Spleen (tissue), 11 donors: ENCODE results near the gene ATP4B. TPM values are rescaled to one million over a fixed set of nuclear protein-coding genes. Genes with fewer than 3 reads are reported as not detected.
A peak's percentile ranks its signal among the peaks of the same experiment; 100 is the strongest.

ENCODE experiments used
- DNase-seq: peaks from one replicate; pipeline ENCODE4 v3.0.0-alpha.2; 2020
- H3K27ac ChIP-seq, 8 donors: fragments of 200-600 bp; sonication (generic) in 7 of 8; 1 replicate in 4 of 8; 2 replicates in 4 of 8; pipeline versions ENCODE4 v1.5.0 to v1.8.0; 2016 to 2021; ENCODE audit warnings: inconsistent platforms in 4 of 8, mild to moderate bottlenecking in 4 of 8, moderate library complexity in 1 of 8
- H3K27me3 ChIP-seq, 7 donors: fragments of 200-600 bp; sonication (generic) in 6 of 7; replicated peaks in 1 of 7; 1 replicate in 4 of 7; 2 replicates in 3 of 7; pipeline versions ENCODE4 v1.5.0 to v1.8.0; 2016 to 2021; ENCODE audit warnings: inconsistent platforms in 3 of 7, mild to moderate bottlenecking in 1 of 7
- H3K36me3 ChIP-seq, 6 donors: fragments of 200-600 bp; sonication (generic) in 5 of 6; 1 replicate in 4 of 6; 2 replicates in 2 of 6; pipeline versions ENCODE4 v1.5.0 to v1.8.0; 2016 to 2021; ENCODE audit warnings: inconsistent platforms in 2 of 6
- H3K4me1 ChIP-seq, 6 donors: fragments of 200-600 bp; sonication (generic) in 5 of 6; 1 replicate in 3 of 6; 2 replicates in 3 of 6; pipeline versions ENCODE4 v1.5.0 to v1.8.0; 2016 to 2021; ENCODE audit warnings: inconsistent platforms in 3 of 6
- H3K4me3 ChIP-seq, 8 donors: fragments of 200-600 bp; sonication (generic) in 7 of 8; 1 replicate in 4 of 8; 2 replicates in 4 of 8; pipeline versions ENCODE4 v1.5.0 to v1.8.0; 2016 to 2021; ENCODE audit warnings: inconsistent platforms in 4 of 8, mild to moderate bottlenecking in 4 of 8, moderate library complexity in 2 of 8
- H3K9me3 ChIP-seq, 8 donors: fragments of 200-600 bp; sonication (generic) in 7 of 8; 1 replicate in 4 of 8; 2 replicates in 4 of 8; pipeline versions ENCODE4 v1.5.0 to v1.8.0; 2016 to 2021; ENCODE audit warnings: inconsistent platforms in 4 of 8
- POLR2A ChIP-seq, 3 donors: fragments of 450-650 bp; IDR thresholded peaks; one replicate each; pipeline ENCODE4 v1.5.1; 2017; ENCODE audit warnings: antibody characterized with exemption in 3 of 3, mild to moderate bottlenecking in 1 of 3
- POLR2AphosphoS5 ChIP-seq, 3 donors: sonication (generic); formaldehyde crosslinking; IDR thresholded peaks; one replicate each; pipeline ENCODE4 v1.5.1; 2017; ENCODE audit warnings: antibody characterized with exemption in 3 of 3
- WGBS, 5 donors: extraction: QIAGEN DNeasy Blood & Tissue Kit in 3 of 5; methylation state at CpG; one replicate each; pipeline versions ENCODE4 v1.1.5 to v1.1.7; 2013 to 2018; 5-methylcytosine and 5-hydroxymethylcytosine counted together
- intact Hi-C: fragments of 100-400 bp; cut with DNase I; formaldehyde crosslinking; loops from one replicate; pipeline ENCODE4 v1.15.0; 2023; ENCODE audit warnings: low total_unique reads
- polyA plus RNA-seq, 3 donors: library from polyadenylated mRNA; stranded (reverse); fragments of 200-250 nt; gene quantifications; one replicate each; pipeline ENCODE4 v1.2.1, GENCODE V29; 2013
- total RNA-seq, 7 donors: library from RNA; depleted of rRNA in 3 of 7; stranded (reverse); fragments of >200 nt in 3 of 7; fragmentation: NEBNext Ultra II Directional in 4 of 7; extraction: Animal tissue kit (Norgen Biotek cat#: 25700) in 4 of 7; gene quantifications; one replicate each; pipeline versions ENCODE4 v1.1.0 to v1.2.1, GENCODE V29; 2016 to 2021
- TF ChIP-seq, protein P1 (sequence below), 11 experiments: fragments of 200-600 bp in 7 of 11; fragments of 450-650 bp in 4 of 11; sonication (generic) in 4 of 11; IDR thresholded peaks in 8 of 11; conservative IDR thresholded peaks in 3 of 11; 1 replicate in 7 of 11; 2 replicates in 4 of 11; pipeline versions ENCODE4 v1.4.0 to v1.8.0; 2016 to 2021; ENCODE audit warnings: antibody characterized with exemption in 11 of 11, inconsistent platforms in 4 of 11, mild to moderate bottlenecking in 1 of 11
- donor health status: healthy with polysubstance abuse.
- donor health status: DM: no; HTN: no; CAD: no; lungs with moderate emphysema.
- donor health status: DM: no; HTN: no; CAD: no.
- donor health status: Bipolar disorder and iron deficiency.
- donor health status: healthy.
- donor health status: DM: no; HTN: no; CAD: no.
- donor health status: DM: yes; HTN: yes; CAD: no.

Gene ATP4B
- total and polyA plus RNA-seq, 10 donors, result 0.09 to 0.46 (median 0.23) TPM; not detected in 4

DNA sequence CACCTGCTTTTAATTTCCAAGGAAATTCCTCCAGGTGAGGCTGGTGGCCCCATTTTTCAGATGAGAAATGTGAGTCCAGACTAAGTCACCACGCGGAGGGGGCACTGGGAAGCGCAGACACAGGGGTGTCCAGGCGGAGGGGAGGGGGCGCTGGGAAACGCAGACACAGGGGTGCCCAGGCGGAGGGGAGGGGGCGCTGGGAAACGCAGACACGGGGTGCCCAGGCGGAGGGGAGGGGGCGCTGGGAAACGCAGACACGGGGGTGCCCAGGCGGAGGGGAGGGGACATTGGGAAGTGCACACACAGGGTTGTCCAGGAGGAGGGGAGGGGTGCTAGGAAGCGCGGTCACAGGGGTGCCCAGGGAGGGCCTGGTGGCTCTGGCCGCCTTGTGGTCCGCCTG, 12.5 kb upstream of the ATP4B start:
- Histone ChIP-seq H3K4me3 (no peak overlapping the region), H3K36me3 (no peaks in the 10 kb centered on the region), H3K4me1 (no peaks in the 10 kb centered on the region), H3K27me3 (peaks cover 0 to 6% (median 0%) of the 10 kb centered on the region in 7 donors), H3K27ac (no peak overlapping the region), H3K9me3 (no peaks in the 10 kb centered on the region)
- DNase-seq, result peak; percentile 42
- 89 to 93% (median 91%) methylated on average over 16 to 19 of the region's 19 CpGs for WGBS, 5 donors
- TF ChIP-seq POLR2AphosphoS5 (IDR thresholded peaks at IDR 0.05) (no peak), POLR2A (IDR thresholded peaks at IDR 0.05) (no peak)
- TF ChIP-seq, protein P1, sequence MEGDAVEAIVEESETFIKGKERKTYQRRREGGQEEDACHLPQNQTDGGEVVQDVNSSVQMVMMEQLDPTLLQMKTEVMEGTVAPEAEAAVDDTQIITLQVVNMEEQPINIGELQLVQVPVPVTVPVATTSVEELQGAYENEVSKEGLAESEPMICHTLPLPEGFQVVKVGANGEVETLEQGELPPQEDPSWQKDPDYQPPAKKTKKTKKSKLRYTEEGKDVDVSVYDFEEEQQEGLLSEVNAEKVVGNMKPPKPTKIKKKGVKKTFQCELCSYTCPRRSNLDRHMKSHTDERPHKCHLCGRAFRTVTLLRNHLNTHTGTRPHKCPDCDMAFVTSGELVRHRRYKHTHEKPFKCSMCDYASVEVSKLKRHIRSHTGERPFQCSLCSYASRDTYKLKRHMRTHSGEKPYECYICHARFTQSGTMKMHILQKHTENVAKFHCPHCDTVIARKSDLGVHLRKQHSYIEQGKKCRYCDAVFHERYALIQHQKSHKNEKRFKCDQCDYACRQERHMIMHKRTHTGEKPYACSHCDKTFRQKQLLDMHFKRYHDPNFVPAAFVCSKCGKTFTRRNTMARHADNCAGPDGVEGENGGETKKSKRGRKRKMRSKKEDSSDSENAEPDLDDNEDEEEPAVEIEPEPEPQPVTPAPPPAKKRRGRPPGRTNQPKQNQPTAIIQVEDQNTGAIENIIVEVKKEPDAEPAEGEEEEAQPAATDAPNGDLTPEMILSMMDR (IDR thresholded peaks at IDR 0.05 in 8 of 11, conservative IDR thresholded peaks at IDR 0.05 in 3 of 11), result no peak
- intact Hi-C loops, result no loop called here

GRCh38 chr13:113669755-113670341, 11.8 kb upstream of the ATP4B start:
- 84 to 92% (median 89%) methylated on average over 10 to 21 of the region's 21 CpGs for WGBS, 5 donors
- peak; percentile 72 for DNase-seq
- Histone ChIP-seq H3K4me3 (no peak overlapping the region), H3K27me3 (peaks cover 0 to 6% (median 0%) of the 10 kb centered on the region in 7 donors), H3K9me3 (no peaks in the 10 kb centered on the region), H3K4me1 (no peaks in the 10 kb centered on the region), H3K36me3 (no peaks in the 10 kb centered on the region), H3K27ac (no peak overlapping the region)
- TF ChIP-seq POLR2A (IDR thresholded peaks at IDR 0.05), result no peak
- TF ChIP-seq, protein P1 (IDR thresholded peaks at IDR 0.05 in 8 of 11, conservative IDR thresholded peaks at IDR 0.05 in 3 of 11), result no peak
- intact Hi-C loops, result no loop called here

GRCh38 chr13:113669231-113669754, 11.3 kb upstream of the ATP4B start:
- no peaks in the 10 kb centered on the region for H3K9me3 ChIP-seq
- intact Hi-C loops, result no loop called here
- H3K4me3 ChIP-seq, result no peak overlapping the region
- TF ChIP-seq, protein P1 (IDR thresholded peaks at IDR 0.05 in 8 of 11, conservative IDR thresholded peaks at IDR 0.05 in 3 of 11), result no peak
- TF ChIP-seq POLR2A (IDR thresholded peaks at IDR 0.05) (no peak), POLR2AphosphoS5 (IDR thresholded peaks at IDR 0.05) (no peak)
- no peaks in the 10 kb centered on the region for H3K4me1 ChIP-seq
- no peaks in the 10 kb centered on the region for H3K36me3 ChIP-seq
- peaks cover 0 to 6% (median 0%) of the 10 kb centered on the region in 7 donors for H3K27me3 ChIP-seq
- H3K27ac ChIP-seq, result no peak overlapping the region
- peak; percentile 56 for DNase-seq
- 71 to 81% (median 80%) methylated on average over 13 of the region's 13 CpGs for WGBS, 5 donors

- H3K9me3 ChIP-seq, result no peaks in the 10 kb centered on the region
- intact Hi-C loops, result no loop called here
- no peak overlapping the region for H3K27ac ChIP-seq
- H3K36me3 ChIP-seq, result no peaks in the 10 kb centered on the region
- H3K27me3 ChIP-seq, result peaks cover 0 to 6% (median 0%) of the 10 kb centered on the region in 7 donors
- H3K4me1 ChIP-seq, result no peaks in the 10 kb centered on the region
- no peak overlapping the region for H3K4me3 ChIP-seq
- 55 to 76% (median 69%) methylated on average over 19 to 24 of the region's 24 CpGs for WGBS, 5 donors
- no peak for TF ChIP-seq POLR2A (IDR thresholded peaks at IDR 0.05)
- TF ChIP-seq, protein P1 (IDR thresholded peaks at IDR 0.05 in 8 of 11, conservative IDR thresholded peaks at IDR 0.05 in 3 of 11), result no peak
- TF ChIP-seq POLR2AphosphoS5 (IDR thresholded peaks at IDR 0.05), result no peak
- DNase-seq, result peak; percentile 58
Observed at GRCh38 chr13:113668491-113668971, 10.5 kb upstream of the ATP4B start.
